Activated CD4-positive, alpha-beta T cell treated with anti-CD3 and anti-CD28 coated beads, Interleukin-2, amount 50 U/mL, for 4 hours (primary cell): ENCODE measurements around the gene SAMD1.
A peak's percentile ranks its signal among the peaks of the same experiment; 100 is the strongest.
"Not testable (repeated sequence)": the region's sequence is repeated elsewhere in the genome, so short reads cannot be mapped to it uniquely, and the experiment has no call there.

Experiments
- DNase-seq, 2 experiments: peaks; one replicate each; pipeline ENCODE4 v3.0.0-alpha.2; 2020

Gene SAMD1

DNA sequence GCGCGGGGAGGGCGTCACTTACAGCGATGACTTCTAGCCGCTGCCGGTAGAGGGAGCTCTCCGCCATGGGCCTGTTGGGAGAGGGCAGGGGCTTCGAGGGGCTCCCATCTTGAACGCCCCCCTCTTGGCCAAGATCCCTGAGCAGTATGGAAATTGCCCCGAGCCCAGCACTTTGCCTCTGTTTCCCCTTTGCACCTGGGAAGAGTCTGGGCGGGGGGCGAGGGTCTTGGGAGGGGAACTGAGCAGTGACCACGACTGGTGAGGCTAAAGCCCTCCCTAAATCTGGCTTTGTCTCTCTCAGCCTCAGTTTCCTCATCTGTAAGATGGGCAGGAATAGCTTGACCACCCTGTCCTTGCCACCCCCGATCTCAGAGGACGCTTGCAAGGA, 31.5 kb downstream of the SAMD1 start:
- peak; percentile 43 to 50 for DNase-seq

DNA sequence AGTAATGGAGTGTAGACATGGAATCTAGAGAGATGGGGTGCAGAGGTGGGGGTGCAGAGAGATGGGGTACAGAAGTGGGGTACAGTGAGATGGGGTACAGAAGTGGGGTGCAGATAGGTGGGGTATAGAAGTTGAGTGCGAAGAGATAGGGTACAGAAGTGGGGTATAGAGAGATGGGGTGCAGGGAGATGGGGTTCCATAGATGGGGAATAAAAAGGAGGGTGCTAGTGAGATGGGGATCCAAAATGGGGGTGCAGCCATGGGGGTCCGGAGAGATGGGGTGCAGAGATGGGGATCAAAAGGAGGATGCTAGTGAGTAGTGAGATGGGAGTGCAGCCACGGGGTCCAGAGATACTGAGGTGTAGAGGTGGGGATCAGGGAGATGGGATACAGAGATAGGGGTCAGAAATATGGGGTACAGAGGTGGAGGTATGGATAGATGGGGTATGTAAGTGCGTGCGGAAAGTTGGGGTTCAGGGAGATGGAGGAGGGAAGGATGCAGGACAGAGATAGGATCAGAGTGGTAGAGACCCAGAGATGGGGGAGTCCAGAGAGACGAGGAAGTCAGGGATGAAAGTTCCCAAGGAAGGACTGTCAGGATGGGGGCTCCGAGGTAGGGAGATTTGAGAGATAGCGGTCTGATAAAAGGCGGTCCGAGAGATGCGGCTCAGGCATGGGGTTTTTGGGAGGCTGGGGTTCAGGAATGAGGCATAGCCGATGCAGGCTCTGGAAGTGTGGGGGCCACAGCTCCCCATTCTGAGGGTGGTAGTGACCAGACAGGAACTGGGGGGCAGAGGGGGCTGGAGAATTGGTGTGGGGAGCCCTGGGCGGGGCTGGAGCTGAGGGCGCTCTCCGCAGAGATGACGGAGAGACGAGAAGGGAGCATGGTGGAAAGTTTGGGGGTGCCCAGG, 32.1 kb downstream of the SAMD1 start:
- no peak for DNase-seq

DNA sequence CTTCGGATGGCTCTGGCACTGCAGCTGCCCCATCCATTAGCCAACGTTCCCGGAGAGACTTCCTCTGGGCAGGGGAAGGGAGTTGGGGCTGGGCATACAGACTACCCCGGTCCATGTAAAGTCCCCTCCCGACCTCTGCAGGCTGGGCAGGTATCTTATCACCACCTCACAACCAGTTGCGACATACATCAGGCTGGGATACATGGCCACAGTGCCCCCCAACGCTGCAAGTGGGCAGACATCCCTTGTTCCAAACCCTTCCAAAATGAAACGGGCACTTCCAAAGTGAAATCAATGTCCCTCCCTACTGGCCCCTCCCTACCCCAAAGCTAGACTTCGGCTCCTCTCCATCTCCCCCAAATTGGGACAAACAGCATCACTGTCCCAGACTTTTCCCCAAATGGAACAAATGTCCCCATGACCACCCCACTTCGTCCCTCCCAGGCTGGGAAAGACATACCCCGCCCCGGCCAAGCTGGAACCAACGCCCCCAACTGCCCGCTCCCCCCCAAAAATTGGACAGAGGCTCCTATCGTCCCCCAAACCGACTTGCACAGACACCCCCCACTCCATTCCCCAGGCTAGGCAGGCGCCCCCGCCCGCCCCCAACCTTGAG, 33.7 kb downstream of the SAMD1 start:
- no peak for DNase-seq

DNA sequence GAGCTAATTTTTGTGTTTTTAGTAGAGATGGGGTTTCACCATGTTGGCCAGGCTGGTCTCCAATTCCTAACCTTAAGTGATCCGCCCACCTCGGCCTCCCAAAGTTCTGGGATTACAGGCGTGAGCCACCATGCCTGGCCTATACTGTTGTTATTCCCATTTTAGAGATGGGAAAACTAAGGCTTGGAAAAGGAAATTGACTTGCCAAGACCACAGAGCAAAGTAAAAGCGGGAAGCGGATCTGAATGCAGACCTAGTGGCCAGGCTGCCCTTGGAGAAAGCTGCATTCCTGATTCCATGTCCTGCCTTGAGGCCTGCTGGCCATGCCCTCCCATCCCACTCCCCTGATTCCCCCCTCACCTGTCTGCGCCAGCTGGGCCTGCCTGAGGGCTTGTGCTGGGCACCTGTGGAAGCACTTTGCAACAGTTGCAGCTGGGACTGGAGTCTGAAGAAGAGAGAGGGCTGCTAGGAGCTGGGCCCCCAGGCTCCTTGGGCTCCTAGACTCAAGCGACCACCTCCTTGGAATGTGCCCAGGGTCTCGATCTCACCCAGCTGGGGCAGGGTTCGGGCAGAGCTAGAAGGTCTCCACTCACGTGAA, 34.4 kb downstream of the SAMD1 start:
- DNase-seq, result no peak

DNA sequence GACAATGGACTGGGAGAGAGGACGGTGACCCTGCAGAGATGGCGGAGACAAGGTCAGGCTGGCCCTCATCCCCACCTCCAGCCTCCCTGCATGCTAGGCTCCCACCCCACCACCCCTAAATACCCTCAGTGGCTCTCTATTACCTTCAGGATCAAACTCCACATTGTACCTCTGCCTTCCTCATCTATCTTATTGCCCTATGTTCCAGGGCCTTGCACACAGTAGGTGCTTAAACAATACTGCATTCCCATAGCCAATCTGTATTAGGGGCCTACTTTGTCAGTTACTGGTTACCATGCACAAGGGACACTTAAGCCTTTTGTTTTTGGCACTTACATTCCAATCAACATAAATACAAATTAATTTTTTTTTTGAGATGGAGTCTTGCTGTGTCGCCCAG, 35.2 kb downstream of the SAMD1 start:
- no peak for DNase-seq

- no peak for DNase-seq
These were observed 35.8 kb downstream of the SAMD1 start for GRCh38 chr19:14054721-14055120.

- DNase-seq, result no peak
These were observed 36.5 kb downstream of the SAMD1 start for GRCh38 chr19:14054099-14054498.

DNA sequence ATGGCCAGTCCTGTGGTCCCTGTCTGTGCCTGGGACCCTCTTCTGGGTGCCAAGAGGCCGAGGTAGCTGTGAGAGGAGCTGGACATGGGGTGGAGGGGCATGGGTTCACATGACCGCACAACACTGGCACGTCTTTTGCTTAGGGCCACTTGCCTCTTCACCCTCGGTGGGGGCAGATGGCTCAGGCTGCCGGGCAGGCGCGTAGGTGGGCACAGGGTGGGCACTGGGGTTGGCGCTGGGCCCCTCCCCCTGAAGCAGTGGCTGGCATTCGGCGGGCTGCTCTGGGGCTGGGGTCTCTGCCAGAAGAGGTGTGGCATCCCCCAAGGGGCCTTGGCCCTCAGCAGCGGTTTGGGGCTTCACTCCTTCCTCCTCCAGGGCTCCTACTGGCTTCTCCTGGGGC, 37.1 kb downstream of the SAMD1 start:
- no peak for DNase-seq

GRCh38 chr19:14053032-14053431, 37.5 kb downstream of the SAMD1 start:
- DNase-seq, result no peak

GRCh38 chr19:14052470-14052869, 38.1 kb downstream of the SAMD1 start:
- no peak for DNase-seq

- no peak for DNase-seq
These were observed 38.6 kb downstream of the SAMD1 start for GRCh38 chr19:14051980-14052379.

DNA sequence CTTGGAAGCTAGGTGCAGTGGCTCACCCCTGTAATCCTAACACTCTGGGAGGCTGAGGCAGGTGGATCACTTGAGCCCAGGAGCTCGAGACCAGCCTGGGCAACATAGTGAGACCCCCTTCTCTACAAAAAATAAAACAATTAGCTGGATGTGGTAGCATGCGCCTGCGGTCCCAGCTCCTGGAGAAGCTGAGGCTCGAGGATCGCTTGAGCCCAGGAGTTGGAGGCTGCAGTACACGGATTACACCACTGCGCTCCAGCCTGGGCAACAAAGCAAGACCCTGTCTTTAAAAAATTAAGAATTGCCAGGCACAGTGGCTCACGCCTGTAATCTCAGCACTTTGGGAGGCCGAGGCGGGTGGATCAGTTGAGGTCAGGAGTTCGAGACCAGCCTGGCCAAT, 39.6 kb downstream of the SAMD1 start:
- not testable (repeated sequence) for DNase-seq

DNA sequence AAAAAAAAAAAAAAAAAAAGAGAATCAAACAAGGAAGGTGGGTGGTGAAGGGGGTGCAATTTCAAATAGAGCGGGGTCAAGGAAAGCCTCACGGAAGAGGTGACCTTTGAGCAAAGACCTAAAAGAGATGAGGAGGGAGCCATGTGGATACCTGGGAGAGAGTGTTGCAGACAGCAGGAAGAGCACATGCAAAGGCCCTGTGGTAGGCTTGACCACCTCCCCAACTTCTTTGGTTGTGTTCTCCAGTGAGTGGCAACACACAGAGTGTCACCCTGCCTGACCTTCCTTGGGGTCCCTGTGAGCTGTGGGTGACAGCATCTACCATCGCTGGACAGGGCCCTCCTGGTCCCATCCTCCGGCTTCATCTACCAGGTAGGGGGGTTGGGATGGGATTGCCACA, 40.0 kb downstream of the SAMD1 start:
- DNase-seq, result no peak

DNA sequence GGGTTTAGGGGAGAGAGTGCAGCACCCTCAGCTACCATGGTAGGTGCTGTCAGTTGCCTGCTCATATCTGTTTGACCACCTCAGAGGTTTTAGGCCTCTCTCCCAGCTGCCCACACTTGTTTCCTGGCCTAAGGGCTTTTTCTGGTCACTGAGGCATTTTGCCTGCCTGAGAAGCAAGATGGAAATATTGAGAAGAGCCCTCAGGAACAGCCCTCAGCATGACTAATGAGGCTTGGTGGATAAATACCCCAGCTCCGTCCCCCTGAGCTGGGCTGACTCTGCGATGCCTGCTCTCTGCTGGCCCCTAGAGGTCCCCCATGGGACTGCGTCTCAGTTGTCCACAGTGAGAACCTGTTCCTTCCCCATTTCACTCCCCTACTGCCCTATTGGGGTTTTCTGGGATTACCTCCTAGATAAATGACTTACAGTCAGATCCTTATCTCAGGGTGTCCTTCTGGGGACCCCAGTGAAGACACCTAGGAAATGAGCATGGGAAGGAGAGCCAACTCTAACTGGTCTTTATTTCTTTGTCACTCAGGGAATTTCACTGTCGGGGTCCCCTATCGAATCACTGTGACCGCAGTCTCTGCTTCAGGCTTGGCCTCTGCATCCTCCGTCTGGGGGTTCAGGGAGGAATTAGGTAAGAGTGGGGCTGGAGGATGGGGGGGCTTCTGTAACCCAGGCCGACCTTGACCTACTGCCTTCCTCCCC, 42.0 kb downstream of the SAMD1 start:
- peak; percentile 77 to 80 for DNase-seq

- DNase-seq, result not testable (repeated sequence)
These were observed 42.7 kb downstream of the SAMD1 start for GRCh38 chr19:14047866-14048265.

DNA sequence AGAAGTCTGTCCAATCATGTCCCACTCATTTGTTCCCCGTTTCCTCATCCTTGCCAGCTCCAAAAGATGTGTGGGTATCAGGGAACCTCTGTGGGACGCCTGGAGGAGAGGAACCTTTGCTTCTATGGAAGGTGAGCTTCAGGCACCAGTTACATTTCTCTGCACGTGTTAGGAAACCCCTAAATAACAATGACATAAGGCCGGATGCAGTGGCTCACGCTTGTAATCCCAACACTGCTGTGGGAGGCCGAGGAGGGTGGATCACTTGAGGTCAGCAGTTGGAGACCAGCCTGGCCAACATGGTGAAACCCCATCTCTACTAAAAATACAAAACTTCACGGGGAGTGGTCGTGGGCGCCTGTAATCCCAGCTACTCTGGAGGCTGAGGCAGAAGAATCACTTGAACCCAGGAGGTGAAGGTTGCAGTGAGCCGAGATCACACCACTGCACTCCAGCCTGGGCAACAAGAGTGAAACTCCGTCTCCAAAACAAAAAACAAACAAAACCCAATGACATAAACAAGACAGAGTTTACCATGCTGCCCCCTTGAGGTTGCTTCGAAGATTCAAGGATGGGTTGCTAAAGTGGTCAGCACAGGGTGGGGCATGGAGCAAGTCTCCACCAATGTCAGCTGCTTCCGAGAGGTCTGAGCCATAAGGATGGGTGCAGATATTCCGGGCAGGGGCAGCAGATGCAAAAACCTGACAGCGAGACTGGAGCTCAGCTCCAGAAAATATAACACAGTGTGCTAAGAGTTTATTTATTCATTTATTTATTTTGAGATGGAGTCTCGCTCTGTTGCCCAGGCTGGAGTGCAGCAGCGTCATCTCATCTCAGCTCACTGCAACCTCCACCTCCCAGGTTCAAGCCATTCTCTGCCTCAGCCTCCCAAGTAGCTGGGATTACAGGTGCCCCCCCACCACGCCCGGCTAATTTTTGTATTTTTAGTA, 47.6 kb downstream of the SAMD1 start:
- DNase-seq, result peak in 1 of 2 experiments; percentile 19

- no peak for DNase-seq
These were observed 51.4 kb downstream of the SAMD1 start for GRCh38 chr19:14039181-14039580.
